ENCODE measurements around the gene MOXD1. TPM values are rescaled to one million over a fixed set of nuclear protein-coding genes. Genes with fewer than 3 reads are reported as not detected.

MOXD1 gene
- total RNA-seq, 1 experiment from 2014 or later = 1.3 TPM

DNA sequence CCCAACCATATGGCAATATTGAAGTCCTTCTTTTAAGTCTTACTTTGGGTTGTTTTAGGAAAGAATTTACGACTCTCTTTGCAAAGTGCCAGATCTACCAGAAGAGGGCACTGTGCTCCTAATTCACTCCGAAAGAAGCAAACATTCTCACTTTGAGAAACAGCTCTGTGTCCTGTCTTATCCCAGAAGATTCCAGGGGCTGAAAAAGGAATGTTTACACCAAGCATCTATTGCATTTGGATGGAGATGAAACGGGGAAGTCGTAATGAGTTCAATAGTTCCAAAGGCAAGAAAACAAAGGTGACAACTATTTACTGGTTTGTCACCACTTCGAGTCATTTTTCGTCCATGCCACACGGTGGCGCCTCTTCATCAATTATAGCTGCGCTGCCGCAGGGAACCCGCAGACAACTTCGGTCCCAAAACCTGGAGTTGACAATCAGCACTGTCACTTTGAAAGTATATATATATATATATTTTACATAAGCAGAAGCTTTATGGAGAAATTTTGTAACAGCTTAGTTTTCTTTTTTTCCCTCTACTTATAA is 121.6 kb downstream of the MOXD1 start:
- no peak overlapping the region for H3K27ac ChIP-seq
- H4K20me1 ChIP-seq (ENCODE audit: insufficient read depth) = no peaks in the 10 kb centered on the region
- DNase-seq = peak; percentile 55 to 67
- no peaks in the 10 kb centered on the region for H3F3A ChIP-seq (ENCODE audit: insufficient read depth, low read depth)
- TF ChIP-seq EZH2 (IDR thresholded peaks at IDR 0.05; ENCODE audit: low read depth) = no peak
- TF ChIP-seq, protein P1, sequence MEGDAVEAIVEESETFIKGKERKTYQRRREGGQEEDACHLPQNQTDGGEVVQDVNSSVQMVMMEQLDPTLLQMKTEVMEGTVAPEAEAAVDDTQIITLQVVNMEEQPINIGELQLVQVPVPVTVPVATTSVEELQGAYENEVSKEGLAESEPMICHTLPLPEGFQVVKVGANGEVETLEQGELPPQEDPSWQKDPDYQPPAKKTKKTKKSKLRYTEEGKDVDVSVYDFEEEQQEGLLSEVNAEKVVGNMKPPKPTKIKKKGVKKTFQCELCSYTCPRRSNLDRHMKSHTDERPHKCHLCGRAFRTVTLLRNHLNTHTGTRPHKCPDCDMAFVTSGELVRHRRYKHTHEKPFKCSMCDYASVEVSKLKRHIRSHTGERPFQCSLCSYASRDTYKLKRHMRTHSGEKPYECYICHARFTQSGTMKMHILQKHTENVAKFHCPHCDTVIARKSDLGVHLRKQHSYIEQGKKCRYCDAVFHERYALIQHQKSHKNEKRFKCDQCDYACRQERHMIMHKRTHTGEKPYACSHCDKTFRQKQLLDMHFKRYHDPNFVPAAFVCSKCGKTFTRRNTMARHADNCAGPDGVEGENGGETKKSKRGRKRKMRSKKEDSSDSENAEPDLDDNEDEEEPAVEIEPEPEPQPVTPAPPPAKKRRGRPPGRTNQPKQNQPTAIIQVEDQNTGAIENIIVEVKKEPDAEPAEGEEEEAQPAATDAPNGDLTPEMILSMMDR (conservative IDR thresholded peaks at IDR 0.05) = peak; percentile 100
- H3K79me2 ChIP-seq (ENCODE audit: low read depth) = no peaks in the 10 kb centered on the region
- CTCF ChIA-PET = interaction anchor here (0.6 to 1.8 kb wide), 15 partner anchors 10 to 891 kb away, joined by 3 to 19 read pairs (median 4); partner anchors contain the start of gene STX7
- no peaks in the 10 kb centered on the region for H3K36me3 ChIP-seq (ENCODE audit: low read depth)
- POLR2A ChIA-PET (ENCODE audit: unreplicated experiment) = interaction anchor here (0.7 kb wide), 1 partner anchor 347 kb away, joined by 3 read pairs; no protein-coding TSS in a partner anchor
- intact Hi-C loops (cut with micrococcal nuclease; ENCODE audit: unreplicated experiment) = loop anchor here (1.0 to 2.0 kb wide), 5 partner anchors 19 to 543 kb away; no protein-coding TSS in a partner anchor
- peak overlapping the region; percentile 90 for H2AFZ ChIP-seq
- 0 out of 2 replicates have a peak, but pooled peaks cover 3% of the 10 kb centered on the region for H3K4me1 ChIP-seq (replicated peaks; ENCODE audit: insufficient read depth)
- no peaks in the 10 kb centered on the region for H3K27me3 ChIP-seq (ENCODE audit: insufficient read depth, low read depth)
- H3K4me2 ChIP-seq = peak overlapping the region; percentile 90
- no peaks in the 10 kb centered on the region for H3K9me2 ChIP-seq (ENCODE audit: insufficient read depth)
- BruUV-seq (replicated peaks) = no TSS peak
- H3K4me3 ChIP-seq = peak overlapping the region; percentile 56
- no peaks in the 10 kb centered on the region for H3K9me3 ChIP-seq (ENCODE audit: insufficient read depth, low read depth)

DNA sequence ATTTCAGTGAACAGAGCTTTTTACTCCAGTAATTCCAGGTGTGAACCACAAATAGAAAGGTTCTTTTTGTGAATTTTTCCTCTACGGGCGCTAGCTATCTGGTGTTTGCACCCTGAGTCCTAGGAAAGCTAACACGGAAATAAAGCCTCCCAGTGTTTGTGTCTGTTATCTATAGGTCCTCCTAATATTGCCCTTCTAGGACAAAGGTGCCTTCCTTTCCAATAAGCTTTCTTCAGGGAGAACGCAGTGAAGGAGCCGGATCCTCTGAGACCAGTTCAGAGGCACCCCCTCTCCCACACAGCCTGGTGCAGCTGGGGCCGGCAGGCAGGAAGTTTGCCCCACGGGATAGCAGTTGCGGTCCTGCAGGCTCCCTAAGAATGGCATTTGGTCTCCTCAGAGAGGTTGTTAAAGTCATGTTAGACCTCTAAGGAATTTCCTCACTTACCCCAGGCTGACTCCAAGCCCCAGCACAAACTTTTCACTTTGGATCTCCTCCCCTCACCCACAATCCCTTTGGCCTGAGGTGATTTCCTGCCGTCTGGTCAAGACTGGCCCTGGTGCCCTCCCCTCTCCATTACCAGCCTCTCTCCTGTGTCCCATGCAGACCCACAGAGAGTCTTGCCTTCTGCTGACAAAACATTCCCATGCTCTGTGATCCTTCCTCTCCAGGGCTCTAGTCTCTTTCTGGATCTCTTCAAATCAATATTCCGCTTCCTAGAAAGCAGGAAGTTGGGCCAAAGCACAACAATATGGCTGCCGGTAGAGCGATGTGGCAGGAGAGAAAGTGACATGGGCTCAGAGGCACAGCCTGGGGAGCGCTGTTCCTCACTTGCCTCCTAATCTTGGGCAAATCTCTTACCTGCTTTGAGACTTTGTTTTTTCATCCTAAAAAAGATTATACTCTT is 126.0 kb downstream of the MOXD1 start:
- Histone ChIP-seq H3K4me2 (no peak overlapping the region), H3K27me3 (ENCODE audit: insufficient read depth, low read depth) (no peaks in the 10 kb centered on the region), H3F3A (ENCODE audit: insufficient read depth, low read depth) (no peaks in the 10 kb centered on the region), H2AFZ (no peak overlapping the region), H3K27ac (no peak overlapping the region), H3K4me3 (no peak overlapping the region), H3K79me2 (ENCODE audit: low read depth) (no peaks in the 10 kb centered on the region), H3K9me3 (ENCODE audit: insufficient read depth, low read depth) (no peaks in the 10 kb centered on the region), H3K36me3 (ENCODE audit: low read depth) (no peaks in the 10 kb centered on the region), H4K20me1 (ENCODE audit: insufficient read depth) (no peaks in the 10 kb centered on the region), H3K9me2 (ENCODE audit: insufficient read depth) (no peaks in the 10 kb centered on the region), H3K4me1 (replicated peaks; ENCODE audit: insufficient read depth) (0 out of 2 replicates have a peak, but pooled peaks cover 3% of the 10 kb centered on the region)
- no TSS peak for BruUV-seq (replicated peaks)
- no peak for TF ChIP-seq EZH2 (IDR thresholded peaks at IDR 0.05; ENCODE audit: low read depth)
- TF ChIP-seq, protein P1 (conservative IDR thresholded peaks at IDR 0.05) = no peak
- intact Hi-C loops (cut with micrococcal nuclease; ENCODE audit: unreplicated experiment) = no loop called here
- no peak for DNase-seq
- ChIA-PET CTCF (no interaction called here), POLR2A (ENCODE audit: unreplicated experiment) (no interaction called here)

GRCh38 chr6:132272776-132273175 is 128.5 kb downstream of the MOXD1 start:
- no peaks in the 10 kb centered on the region for H3K36me3 ChIP-seq (ENCODE audit: low read depth)
- intact Hi-C loops (cut with micrococcal nuclease; ENCODE audit: unreplicated experiment) = no loop called here
- H3K9me2 ChIP-seq (ENCODE audit: insufficient read depth) = no peaks in the 10 kb centered on the region
- no peak overlapping the region for H3K4me3 ChIP-seq
- no peaks in the 10 kb centered on the region for H4K20me1 ChIP-seq (ENCODE audit: insufficient read depth)
- no peak for TF ChIP-seq EZH2 (IDR thresholded peaks at IDR 0.05; ENCODE audit: low read depth)
- TF ChIP-seq, protein P1 (conservative IDR thresholded peaks at IDR 0.05) = no peak
- no peaks in the 10 kb centered on the region for H3K79me2 ChIP-seq (ENCODE audit: low read depth)
- ChIA-PET POLR2A (ENCODE audit: unreplicated experiment) (no interaction called here), CTCF (interaction anchor here (0.6 kb wide), 1 partner anchor 739 kb away, joined by 3 read pairs; no protein-coding TSS in a partner anchor)
- no peak overlapping the region for H3K4me2 ChIP-seq
- H3F3A ChIP-seq (ENCODE audit: insufficient read depth, low read depth) = no peaks in the 10 kb centered on the region
- no TSS peak for BruUV-seq (replicated peaks)
- no peaks in the 10 kb centered on the region for H3K4me1 ChIP-seq (replicated peaks; ENCODE audit: insufficient read depth)
- no peaks in the 10 kb centered on the region for H3K27me3 ChIP-seq (ENCODE audit: insufficient read depth, low read depth)
- DNase-seq = no peak
- H3K27ac ChIP-seq = no peak overlapping the region
- no peaks in the 10 kb centered on the region for H3K9me3 ChIP-seq (ENCODE audit: insufficient read depth, low read depth)
- no peak overlapping the region for H2AFZ ChIP-seq
